ENCODE data around the gene TST.

The TST gene

DNA sequence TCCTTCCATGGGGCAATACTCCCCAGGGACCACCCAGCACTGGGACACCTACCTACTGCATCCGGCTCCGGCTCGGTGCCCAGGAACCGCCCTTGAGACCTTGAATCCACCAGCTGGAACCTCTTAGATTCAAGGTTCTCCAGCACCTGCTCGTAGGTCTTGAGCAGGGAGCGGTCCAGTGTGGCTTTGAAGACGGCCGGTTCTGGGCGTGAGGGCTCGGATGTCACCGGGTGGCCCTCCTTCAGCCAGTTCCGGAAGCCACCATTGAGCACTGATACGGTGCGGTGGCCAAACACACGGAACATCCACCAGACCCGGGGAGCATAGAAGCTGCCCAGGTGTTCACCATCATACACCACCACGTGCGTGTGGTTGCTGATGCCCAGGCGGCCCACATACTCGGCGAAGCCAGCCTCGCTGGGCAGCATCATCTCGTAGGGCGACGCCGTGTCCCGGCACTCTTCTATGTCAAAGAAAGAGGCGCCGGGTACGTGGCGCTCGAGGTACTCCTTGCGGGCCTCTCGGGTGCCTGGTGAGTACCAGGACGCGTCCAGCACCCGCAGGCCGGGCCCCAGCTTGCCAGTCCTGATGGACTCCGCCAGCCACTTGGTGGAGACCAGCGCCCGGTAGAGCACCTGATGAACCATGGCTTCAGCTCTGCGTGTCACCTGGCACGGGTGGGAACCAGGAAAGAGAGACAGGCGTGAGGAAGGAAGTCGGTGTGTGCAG is 997 bp downstream of the TST start:
- H3K9me3 ChIP-seq (ENCODE audit: control insufficient read depth, low read length), result no peaks in the 10 kb centered on the region
- H3K9ac ChIP-seq (ENCODE audit: low read length), result peak overlapping the region; percentile 95
- peak overlapping the region; percentile 94 for H3K4me3 ChIP-seq (ENCODE audit: low read length)
- no peak for DNase-seq (ENCODE audit: low read depth)
- H3K4me1 ChIP-seq (ENCODE audit: control insufficient read depth, insufficient read depth, low read length), result peaks cover 56% of the 10 kb centered on the region
- H3K36me3 ChIP-seq (ENCODE audit: control insufficient read depth, insufficient read depth, low read length, severe bottlenecking), result peaks cover 11% of the 10 kb centered on the region
- H3K27me3 ChIP-seq (replicated peaks; ENCODE audit: control insufficient read depth, insufficient read depth, low read length), result no peaks in the 10 kb centered on the region

DNA sequence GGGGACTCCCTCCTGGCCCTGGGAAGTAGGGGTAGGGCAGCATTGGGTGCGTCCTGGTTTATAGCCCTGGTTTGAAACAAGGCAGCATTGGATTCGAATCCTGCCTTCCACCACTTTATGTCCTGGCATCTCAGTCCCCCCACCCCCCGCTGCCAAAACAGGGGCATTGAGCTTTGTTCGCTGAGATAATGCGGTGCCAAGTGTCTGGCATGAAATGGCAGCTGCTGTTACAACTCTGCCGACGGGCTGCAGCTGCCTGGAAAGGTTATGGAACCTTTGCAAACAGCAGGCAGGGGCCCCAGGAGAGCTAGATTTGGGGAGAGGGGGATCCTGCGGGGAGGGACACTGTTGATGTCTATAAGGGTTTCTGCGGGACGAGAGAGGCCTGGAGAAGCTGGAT is 1.9 kb downstream of the TST start:
- no peak for DNase-seq (ENCODE audit: low read depth)
- Histone ChIP-seq H3K36me3 (ENCODE audit: control insufficient read depth, insufficient read depth, low read length, severe bottlenecking) (peaks cover 11% of the 10 kb centered on the region), H3K4me1 (ENCODE audit: control insufficient read depth, insufficient read depth, low read length) (peaks cover 63% of the 10 kb centered on the region), H3K4me3 (ENCODE audit: low read length) (peak overlapping the region; percentile 94), H3K27me3 (replicated peaks; ENCODE audit: control insufficient read depth, insufficient read depth, low read length) (no peaks in the 10 kb centered on the region), H3K9ac (ENCODE audit: low read length) (peak overlapping the region; percentile 95), H3K9me3 (ENCODE audit: control insufficient read depth, low read length) (no peaks in the 10 kb centered on the region)

DNA sequence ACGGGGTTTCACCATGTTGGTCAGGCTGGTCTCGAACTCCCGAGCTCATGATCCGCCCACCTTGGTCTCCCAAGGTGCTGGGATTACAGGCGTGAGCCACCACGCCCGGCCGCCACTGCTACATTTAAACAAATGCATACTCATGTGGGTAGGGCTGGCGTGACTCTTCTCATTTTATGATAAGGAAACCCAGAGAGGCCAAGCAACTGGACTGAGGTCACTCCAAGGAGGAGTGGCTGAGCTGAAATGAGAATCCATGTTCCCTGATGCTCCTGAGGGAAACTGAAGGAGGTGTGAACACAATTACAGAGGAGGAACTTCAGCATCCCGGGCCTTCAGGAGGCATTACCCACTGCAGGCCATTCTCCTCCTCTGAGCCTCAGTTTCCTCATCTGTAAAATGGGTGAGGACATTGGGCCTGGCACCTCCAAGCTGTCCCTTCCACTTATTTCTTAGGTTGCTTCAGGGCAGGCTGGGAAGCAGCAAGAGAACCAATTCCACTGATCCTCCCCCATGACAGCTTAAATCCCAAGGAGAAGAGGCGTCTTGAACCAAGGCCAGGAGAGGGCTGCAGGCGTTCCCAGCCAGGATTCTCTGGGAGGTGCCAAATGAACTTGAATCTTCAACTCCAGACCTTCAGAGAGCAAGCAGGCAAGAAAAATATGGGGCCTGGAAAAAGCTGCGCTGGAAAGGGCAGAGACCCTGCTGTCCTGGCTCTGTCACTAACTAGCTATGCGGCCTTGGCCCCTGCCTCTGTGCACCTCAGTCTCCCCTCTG is 2.9 kb downstream of the TST start:
- H3K4me1 ChIP-seq (ENCODE audit: control insufficient read depth, insufficient read depth, low read length), result peaks cover 70% of the 10 kb centered on the region
- H3K9ac ChIP-seq (ENCODE audit: low read length), result peak overlapping the region; percentile 95
- H3K9me3 ChIP-seq (ENCODE audit: control insufficient read depth, low read length), result no peaks in the 10 kb centered on the region
- H3K4me3 ChIP-seq (ENCODE audit: low read length), result peak overlapping the region; percentile 94
- DNase-seq (ENCODE audit: low read depth), result no peak
- no peaks in the 10 kb centered on the region for H3K27me3 ChIP-seq (replicated peaks; ENCODE audit: control insufficient read depth, insufficient read depth, low read length)
- peaks cover 11% of the 10 kb centered on the region for H3K36me3 ChIP-seq (ENCODE audit: control insufficient read depth, insufficient read depth, low read length, severe bottlenecking)

DNA sequence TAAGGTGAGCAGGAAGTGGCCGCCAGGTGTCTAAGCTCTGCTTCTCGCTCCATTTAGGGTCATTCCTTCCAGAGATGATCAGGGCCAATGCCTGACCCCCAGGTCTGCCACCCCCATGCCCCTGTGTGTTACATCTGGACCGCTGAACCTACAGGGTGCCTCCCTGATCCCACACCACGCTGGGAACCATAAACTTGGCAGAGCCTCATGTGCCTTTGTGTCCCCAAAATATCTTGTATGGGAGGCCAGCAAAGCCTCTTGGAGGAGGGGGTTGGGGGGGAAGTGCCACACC is 3.7 kb downstream of the TST start:
- Histone ChIP-seq H3K9me3 (ENCODE audit: control insufficient read depth, low read length) (no peaks in the 10 kb centered on the region), H3K9ac (ENCODE audit: low read length) (peak overlapping the region; percentile 74), H3K36me3 (ENCODE audit: control insufficient read depth, insufficient read depth, low read length, severe bottlenecking) (peaks cover 11% of the 10 kb centered on the region), H3K27me3 (replicated peaks; ENCODE audit: control insufficient read depth, insufficient read depth, low read length) (no peaks in the 10 kb centered on the region), H3K4me1 (ENCODE audit: control insufficient read depth, insufficient read depth, low read length) (peaks cover 65% of the 10 kb centered on the region), H3K4me3 (ENCODE audit: low read length) (no peak overlapping the region)
- no peak for DNase-seq (ENCODE audit: low read depth)

DNA sequence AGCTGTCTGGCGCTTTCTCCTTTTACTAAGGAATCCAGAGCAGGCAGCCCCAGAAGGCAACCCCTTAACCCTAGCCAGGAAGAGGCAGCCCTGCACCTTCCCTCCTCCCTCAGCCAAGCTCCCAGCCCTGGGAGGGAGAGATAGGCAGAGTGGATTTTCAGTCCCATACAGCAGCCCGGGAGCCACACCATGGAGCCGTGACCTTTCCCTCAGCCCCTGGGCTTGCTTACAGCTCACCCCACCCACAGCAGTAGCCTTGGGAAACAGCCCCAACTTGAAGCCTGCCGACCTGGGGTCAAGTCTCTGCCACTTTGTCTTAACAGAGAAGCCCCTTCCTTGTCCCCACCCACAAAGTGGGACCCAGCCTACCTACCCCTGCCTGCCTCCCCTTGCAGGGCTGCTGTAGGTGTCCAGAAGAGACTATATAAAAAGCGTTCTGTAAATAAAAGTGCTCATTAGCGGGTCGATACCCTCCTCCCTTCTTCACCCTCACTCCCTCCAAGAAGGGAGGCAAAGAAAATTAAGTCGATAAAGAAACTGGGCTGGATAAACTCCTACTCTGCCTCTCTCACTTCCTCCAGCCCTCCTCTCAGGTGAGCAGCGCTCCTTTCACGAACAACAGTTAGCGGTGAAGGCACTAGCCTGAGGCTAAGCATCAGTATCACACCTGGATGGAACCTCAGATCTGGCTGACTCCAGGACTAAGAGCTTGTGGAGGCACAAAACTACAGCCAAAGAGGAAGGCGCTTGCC is 4.2 kb downstream of the TST start:
- DNase-seq (ENCODE audit: low read depth), result no peak
- H3K9me3 ChIP-seq (ENCODE audit: control insufficient read depth, low read length), result no peaks in the 10 kb centered on the region
- no peak overlapping the region for H3K4me3 ChIP-seq (ENCODE audit: low read length)
- peak overlapping the region; percentile 74 for H3K9ac ChIP-seq (ENCODE audit: low read length)
- no peaks in the 10 kb centered on the region for H3K27me3 ChIP-seq (replicated peaks; ENCODE audit: control insufficient read depth, insufficient read depth, low read length)
- H3K36me3 ChIP-seq (ENCODE audit: control insufficient read depth, insufficient read depth, low read length, severe bottlenecking), result peaks cover 11% of the 10 kb centered on the region
- peaks cover 60% of the 10 kb centered on the region for H3K4me1 ChIP-seq (ENCODE audit: control insufficient read depth, insufficient read depth, low read length)

DNA sequence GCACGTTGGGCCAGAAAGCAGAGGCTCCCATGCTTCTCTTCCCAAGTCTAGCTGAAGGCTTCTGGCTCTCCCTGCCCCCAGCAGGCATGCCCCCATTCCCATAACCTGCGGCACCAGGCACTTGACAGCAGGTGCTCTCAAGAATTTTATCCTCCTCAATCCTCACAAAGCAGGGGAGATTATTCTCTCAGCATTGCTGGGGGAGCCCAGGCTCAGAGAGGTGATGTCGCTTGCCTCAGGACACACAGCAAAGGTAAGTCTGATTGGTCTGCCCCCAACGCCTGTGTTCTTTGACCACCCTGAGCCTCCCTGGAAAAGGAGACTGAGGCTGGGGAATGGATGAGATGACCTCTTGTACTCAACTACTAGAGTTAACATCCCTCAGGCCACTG is 4.8 kb downstream of the TST start:
- no peak for DNase-seq (ENCODE audit: low read depth)
- peaks cover 60% of the 10 kb centered on the region for H3K4me1 ChIP-seq (ENCODE audit: control insufficient read depth, insufficient read depth, low read length)
- no peak overlapping the region for H3K4me3 ChIP-seq (ENCODE audit: low read length)
- peak overlapping the region; percentile 74 for H3K9ac ChIP-seq (ENCODE audit: low read length)
- no peaks in the 10 kb centered on the region for H3K9me3 ChIP-seq (ENCODE audit: control insufficient read depth, low read length)
- H3K36me3 ChIP-seq (ENCODE audit: control insufficient read depth, insufficient read depth, low read length, severe bottlenecking), result peaks cover 11% of the 10 kb centered on the region
- H3K27me3 ChIP-seq (replicated peaks; ENCODE audit: control insufficient read depth, insufficient read depth, low read length), result no peaks in the 10 kb centered on the region

DNA sequence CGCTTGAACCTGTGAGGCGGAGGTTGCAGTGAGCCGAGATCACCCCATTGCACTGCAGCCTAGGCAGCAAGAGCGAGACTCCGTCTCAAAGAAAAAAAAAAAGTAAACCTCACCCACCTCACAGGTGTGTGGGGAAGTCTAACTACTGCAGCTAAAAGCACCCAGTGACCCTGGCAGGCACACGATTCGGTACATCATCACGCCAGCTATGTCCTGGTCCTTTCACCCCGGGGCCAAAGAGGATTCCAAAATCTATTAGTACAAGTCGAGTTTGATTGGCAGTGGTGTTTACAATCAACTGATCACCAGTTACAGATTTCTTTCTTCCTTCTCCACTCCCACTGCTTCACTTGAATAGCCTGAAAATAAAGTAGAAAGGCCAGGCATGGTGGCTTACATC is 6.3 kb downstream of the TST start:
- DNase-seq (ENCODE audit: low read depth), result no peak
- no peak overlapping the region for H3K9ac ChIP-seq (ENCODE audit: low read length)
- H3K27me3 ChIP-seq (replicated peaks; ENCODE audit: control insufficient read depth, insufficient read depth, low read length), result peaks cover 6% of the 10 kb centered on the region
- peaks cover 54% of the 10 kb centered on the region for H3K4me1 ChIP-seq (ENCODE audit: control insufficient read depth, insufficient read depth, low read length)
- H3K4me3 ChIP-seq (ENCODE audit: low read length), result no peak overlapping the region
- no peaks in the 10 kb centered on the region for H3K9me3 ChIP-seq (ENCODE audit: control insufficient read depth, low read length)
- H3K36me3 ChIP-seq (ENCODE audit: control insufficient read depth, insufficient read depth, low read length, severe bottlenecking), result peaks cover 8% of the 10 kb centered on the region

DNA sequence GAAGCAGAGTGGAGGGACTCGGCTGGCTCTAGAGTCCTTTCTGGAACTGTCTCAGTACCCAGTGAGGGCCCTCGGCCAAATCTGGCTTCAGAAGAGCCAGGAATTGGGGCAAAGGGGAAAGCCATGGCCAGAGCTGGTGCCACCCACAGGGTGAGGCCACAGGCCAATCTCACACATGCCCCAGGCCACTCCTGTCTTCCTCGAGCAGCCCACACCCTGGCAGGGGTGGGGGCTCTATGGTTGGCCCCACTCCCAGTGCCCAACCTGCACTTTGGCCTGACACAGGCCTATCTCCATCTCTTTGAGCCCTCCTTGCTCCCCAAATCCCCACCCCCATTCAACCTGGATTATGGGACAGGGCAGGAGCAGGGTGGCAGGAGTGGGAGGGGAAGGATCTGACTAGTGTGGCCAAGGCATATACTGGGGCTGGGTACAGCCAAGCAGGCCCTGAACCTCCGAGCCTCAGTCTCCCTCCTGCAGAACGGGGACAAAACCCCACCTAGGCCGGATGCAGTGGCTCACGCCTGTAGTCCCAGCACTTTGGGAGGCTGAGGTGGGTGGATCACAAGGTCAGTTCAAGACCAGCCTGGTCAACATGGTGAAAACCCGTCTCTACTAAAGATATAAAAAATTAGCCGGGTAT is 6.9 kb downstream of the TST start:
- H3K4me3 ChIP-seq (ENCODE audit: low read length), result no peak overlapping the region
- H3K4me1 ChIP-seq (ENCODE audit: control insufficient read depth, insufficient read depth, low read length), result peaks cover 48% of the 10 kb centered on the region

DNA sequence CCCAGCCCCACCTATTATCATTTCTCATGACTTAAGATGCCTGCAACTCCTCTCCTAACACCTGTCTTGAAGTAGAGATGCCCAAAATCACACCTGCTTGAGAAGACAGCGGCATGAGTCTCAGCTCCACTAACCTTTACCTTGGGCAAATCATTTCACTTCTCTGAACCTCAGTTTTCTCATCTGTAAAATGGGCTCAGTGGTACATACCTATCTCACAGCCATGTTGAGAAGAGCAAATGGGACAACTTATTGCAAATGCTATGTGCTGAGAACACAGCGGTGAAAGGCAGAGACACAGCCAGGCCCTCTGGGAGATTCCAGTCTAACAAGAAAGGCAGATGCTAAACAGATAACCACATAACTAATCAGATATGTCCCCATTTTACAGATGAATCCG is 7.8 kb downstream of the TST start:
- no peak overlapping the region for H3K4me3 ChIP-seq (ENCODE audit: low read length)
- H3K27me3 ChIP-seq (replicated peaks; ENCODE audit: control insufficient read depth, insufficient read depth, low read length), result peaks cover 17% of the 10 kb centered on the region
- no peaks in the 10 kb centered on the region for H3K36me3 ChIP-seq (ENCODE audit: control insufficient read depth, insufficient read depth, low read length, severe bottlenecking)
- H3K9ac ChIP-seq (ENCODE audit: low read length), result no peak overlapping the region
- peaks cover 39% of the 10 kb centered on the region for H3K4me1 ChIP-seq (ENCODE audit: control insufficient read depth, insufficient read depth, low read length)
- DNase-seq (ENCODE audit: low read depth), result no peak
- peaks cover 5% of the 10 kb centered on the region for H3K9me3 ChIP-seq (ENCODE audit: control insufficient read depth, low read length)

More for the DNA sequence above, 6.9 kb downstream of the TST start:
- H3K9me3 ChIP-seq (ENCODE audit: control insufficient read depth, low read length), result no peaks in the 10 kb centered on the region
- H3K9ac ChIP-seq (ENCODE audit: low read length), result no peak overlapping the region
- H3K27me3 ChIP-seq (replicated peaks; ENCODE audit: control insufficient read depth, insufficient read depth, low read length), result peaks cover 8% of the 10 kb centered on the region
- peaks cover 2% of the 10 kb centered on the region for H3K36me3 ChIP-seq (ENCODE audit: control insufficient read depth, insufficient read depth, low read length, severe bottlenecking)
- DNase-seq (ENCODE audit: low read depth), result peak; percentile 8

DNA sequence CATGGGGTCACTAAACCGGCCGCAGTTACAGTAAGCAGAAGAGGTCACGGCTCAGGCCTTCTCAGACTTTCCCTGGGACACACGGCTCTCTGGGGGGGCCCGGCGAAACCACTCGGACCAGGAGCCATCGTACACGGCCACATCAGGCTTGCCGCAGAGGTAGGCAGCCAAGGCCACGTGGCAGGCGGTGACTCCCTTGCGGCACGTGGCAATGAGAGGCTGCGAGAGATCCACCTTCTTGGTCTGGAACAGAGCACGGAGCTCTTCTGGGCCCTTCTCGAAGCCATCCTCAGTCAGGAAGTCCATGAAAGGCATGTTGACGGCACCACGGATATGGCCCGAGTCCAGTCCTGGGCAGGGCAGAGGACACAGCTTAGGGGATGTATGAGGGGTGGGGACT is 8.3 kb downstream of the TST start:
- Histone ChIP-seq H3K9me3 (ENCODE audit: control insufficient read depth, low read length) (peaks cover 9% of the 10 kb centered on the region), H3K4me3 (ENCODE audit: low read length) (no peak overlapping the region), H3K4me1 (ENCODE audit: control insufficient read depth, insufficient read depth, low read length) (peaks cover 34% of the 10 kb centered on the region), H3K9ac (ENCODE audit: low read length) (no peak overlapping the region), H3K36me3 (ENCODE audit: control insufficient read depth, insufficient read depth, low read length, severe bottlenecking) (no peaks in the 10 kb centered on the region), H3K27me3 (replicated peaks; ENCODE audit: control insufficient read depth, insufficient read depth, low read length) (peaks cover 22% of the 10 kb centered on the region)
- DNase-seq (ENCODE audit: low read depth), result no peak

DNA sequence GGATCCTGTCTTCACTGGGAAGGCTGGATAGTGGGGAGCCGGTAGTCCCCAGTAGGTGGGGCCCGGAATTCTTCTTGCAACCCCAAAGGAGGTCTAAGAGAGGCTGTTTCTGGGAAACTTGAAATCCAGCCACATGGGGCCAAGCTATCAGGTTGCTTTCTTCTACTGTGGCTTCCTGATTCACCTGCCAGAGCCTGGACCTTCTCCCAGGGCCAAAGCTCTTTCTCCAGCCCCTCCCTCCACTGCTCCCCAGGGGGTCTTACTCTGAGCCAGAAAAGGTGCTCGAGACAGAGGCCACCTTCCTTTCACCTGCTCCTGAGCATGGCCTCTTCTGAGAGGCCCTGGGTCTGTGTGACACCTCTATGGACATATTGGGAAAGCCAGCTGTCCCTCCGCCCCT is 9.1 kb downstream of the TST start:
- Histone ChIP-seq H3K9ac (ENCODE audit: low read length) (no peak overlapping the region), H3K36me3 (ENCODE audit: control insufficient read depth, insufficient read depth, low read length, severe bottlenecking) (no peaks in the 10 kb centered on the region), H3K4me1 (ENCODE audit: control insufficient read depth, insufficient read depth, low read length) (peaks cover 29% of the 10 kb centered on the region), H3K9me3 (ENCODE audit: control insufficient read depth, low read length) (peaks cover 17% of the 10 kb centered on the region), H3K27me3 (replicated peaks; ENCODE audit: control insufficient read depth, insufficient read depth, low read length) (peaks cover 27% of the 10 kb centered on the region), H3K4me3 (ENCODE audit: low read length) (no peak overlapping the region)
- no peak for DNase-seq (ENCODE audit: low read depth)
